HEK293 (cell line): ENCODE data around the gene CDK14.

Source experiments
- CTCF ChIA-PET: fragments of 350-600 bp; formaldehyde crosslinking; extraction: SDS; loops from one replicate; lab custom pipeline; 2021; ENCODE audit warnings: antibody characterized with exemption; lab: Yijun Ruan, JAX
- POLR2A ChIA-PET: fragments of 300-600 bp; formaldehyde crosslinking; extraction: SDS; loops from one replicate; lab custom pipeline; 2020; ENCODE audit warnings: antibody characterized with exemption, inconsistent platforms; lab: Yijun Ruan, JAX
- H3K27ac ChIP-seq: fragments of 200-500 bp; sonication (Bioruptor generic); 2 replicates; pipeline ENCODE4 v1.5.1; 2014; ENCODE audit warnings: low read depth, low read length, control low read depth, inconsistent platforms; ENCODE audit errors: extremely low read depth
- H3K36me3 ChIP-seq, 2 experiments: fragments of 200-500 bp in 1 of 2; sonication (Bioruptor generic) in 1 of 2; 1 replicate in 1 of 2; 2 replicates in 1 of 2; pipeline ENCODE4 v1.5.1; 2014 to 2017; ENCODE audit warnings: inconsistent platforms in 2 of 2, low read length in 2 of 2; ENCODE audit not compliant: control insufficient read depth in 2 of 2, insufficient read depth in 1 of 2
- H3K4me1 ChIP-seq: fragments of 200-500 bp; sonication (Bioruptor generic); 2 replicates; pipeline ENCODE4 v1.5.1; 2014; ENCODE audit warnings: mild to moderate bottlenecking, low read length, inconsistent platforms; ENCODE audit not compliant: control insufficient read depth, insufficient read depth
- H3K4me3 ChIP-seq: 2 replicates; pipeline ENCODE4 v1.5.1; 2011; ENCODE audit warnings: low read depth, mild to moderate bottlenecking, control low read depth, low read length, moderate library complexity
- H3K9me3 ChIP-seq: fragments of 200-500 bp; sonication (Bioruptor generic); 2 replicates; pipeline ENCODE4 v1.5.1; 2014; ENCODE audit warnings: low read depth, low read length, inconsistent platforms; ENCODE audit not compliant: control insufficient read depth, insufficient read depth
- KLF9 ChIP-seq: fragments of 450-650 bp; formaldehyde crosslinking; IDR thresholded peaks from 2 replicates; pipeline ENCODE4 v1.5.1; 2016; ENCODE audit warnings: missing biosample characterization, missing genetic modification characterization, low read depth
- MEIS1 ChIP-seq: sonication (generic); formaldehyde crosslinking; IDR thresholded peaks from 2 replicates; pipeline ENCODE4 v1.8.1; 2022; ENCODE audit warnings: missing genetic modification reagents, mild to moderate bottlenecking, borderline replicate concordance
- PBX3 ChIP-seq: sonication (generic); formaldehyde crosslinking; IDR thresholded peaks from 2 replicates; pipeline ENCODE4 v1.8.1; 2022; ENCODE audit warnings: mild to moderate bottlenecking, moderate library complexity, missing genetic modification reagents
- SETDB1 ChIP-seq: IDR thresholded peaks from one replicate; pipeline ENCODE4 v1.6.1; 2017; ENCODE audit warnings: mild to moderate bottlenecking, low read length, moderate library complexity, mixed read lengths; ENCODE audit not compliant: insufficient read length
- SP2 ChIP-seq: fragments of 450-650 bp; formaldehyde crosslinking; IDR thresholded peaks from 2 replicates; pipeline ENCODE4 v1.5.1; 2016; ENCODE audit warnings: missing biosample characterization, missing genetic modification characterization
- SP7 ChIP-seq: fragments of 450-650 bp; formaldehyde crosslinking; IDR thresholded peaks from 2 replicates; pipeline ENCODE4 v1.5.1; 2016; ENCODE audit warnings: missing biosample characterization, missing genetic modification characterization
- ZBTB17 ChIP-seq: fragments of 450-650 bp; formaldehyde crosslinking; IDR thresholded peaks from 2 replicates; pipeline ENCODE4 v1.5.1; 2016; ENCODE audit warnings: missing biosample characterization, missing genetic modification characterization
- ZNF132 ChIP-seq: fragments of 450-650 bp; formaldehyde crosslinking; IDR thresholded peaks from 2 replicates; pipeline ENCODE4 v1.5.1; 2017; ENCODE audit warnings: missing biosample characterization, missing genetic modification characterization, borderline replicate concordance
- ZNF133 ChIP-seq: fragments of 450-650 bp; formaldehyde crosslinking; IDR thresholded peaks from 2 replicates; pipeline ENCODE4 v1.5.1; 2016; ENCODE audit warnings: missing biosample characterization, missing genetic modification characterization
- ZNF175 ChIP-seq: fragments of 450-650 bp; formaldehyde crosslinking; IDR thresholded peaks from 2 replicates; pipeline ENCODE4 v1.5.1; 2016; ENCODE audit warnings: missing biosample characterization, missing genetic modification characterization
- ZNF223 ChIP-seq: fragments of 450-650 bp; formaldehyde crosslinking; IDR thresholded peaks from 2 replicates; pipeline ENCODE4 v1.5.1; 2016; ENCODE audit warnings: missing biosample characterization, missing genetic modification characterization
- ZNF26 ChIP-seq: fragments of 450-650 bp; formaldehyde crosslinking; IDR thresholded peaks from 2 replicates; pipeline ENCODE4 v1.5.1; 2016; ENCODE audit warnings: missing biosample characterization, missing genetic modification characterization
- ZNF280C ChIP-seq: fragments of 450-650 bp; formaldehyde crosslinking; IDR thresholded peaks from 2 replicates; pipeline ENCODE4 v1.5.1; 2016; ENCODE audit warnings: missing biosample characterization, missing genetic modification characterization
- ZNF324 ChIP-seq: fragments of 450-650 bp; formaldehyde crosslinking; IDR thresholded peaks from 2 replicates; pipeline ENCODE4 v1.5.1; 2016; ENCODE audit warnings: missing biosample characterization, missing genetic modification characterization
- ZNF530 ChIP-seq: fragments of 450-650 bp; formaldehyde crosslinking; IDR thresholded peaks from 2 replicates; pipeline ENCODE4 v1.5.1; 2016; ENCODE audit warnings: low read depth, missing biosample characterization, missing genetic modification characterization
- ZNF626 ChIP-seq: fragments of 450-650 bp; sonication (Bioruptor Pico); formaldehyde crosslinking; IDR thresholded peaks from 2 replicates; pipeline ENCODE4 v1.5.1; 2018; ENCODE audit warnings: missing biosample characterization, missing genetic modification characterization, inconsistent platforms
- ZNF629 ChIP-seq: fragments of 450-650 bp; formaldehyde crosslinking; IDR thresholded peaks from 2 replicates; pipeline ENCODE4 v1.5.1; 2017; ENCODE audit warnings: missing biosample characterization, missing genetic modification characterization
- ZNF658 ChIP-seq: fragments of 450-650 bp; formaldehyde crosslinking; IDR thresholded peaks from 2 replicates; pipeline ENCODE4; 2016; ENCODE audit warnings: missing biosample characterization, missing genetic modification characterization
- ZNF670 ChIP-seq: fragments of 450-650 bp; formaldehyde crosslinking; IDR thresholded peaks from 2 replicates; pipeline ENCODE4 v1.5.1; 2016; ENCODE audit warnings: missing biosample characterization, missing genetic modification characterization, low read depth
- ZNF76 ChIP-seq: fragments of 450-650 bp; formaldehyde crosslinking; IDR thresholded peaks from 2 replicates; pipeline ENCODE4; 2016; ENCODE audit warnings: low read depth, missing biosample characterization, missing genetic modification characterization, borderline replicate concordance
- ZNF776 ChIP-seq: fragments of 450-650 bp; formaldehyde crosslinking; IDR thresholded peaks from 2 replicates; pipeline ENCODE4 v1.5.0; 2017; ENCODE audit warnings: missing biosample characterization, missing genetic modification characterization, borderline replicate concordance
- ZSCAN18 ChIP-seq: fragments of 450-650 bp; formaldehyde crosslinking; IDR thresholded peaks from 2 replicates; pipeline ENCODE4 v1.5.1; 2016; ENCODE audit warnings: missing biosample characterization, missing genetic modification characterization

The CDK14 gene

GRCh38 chr7:90551036-90551435, 45.1 kb upstream of the CDK14 start:
- Histone ChIP-seq H3K4me1 (no peaks in the 10 kb centered on the region), H3K27ac (no peak overlapping the region), H3K4me3 (no peak overlapping the region), H3K9me3 (no peaks in the 10 kb centered on the region), H3K36me3 (no peaks in the 10 kb centered on the region)
- ChIA-PET CTCF (interaction anchor here (0.9 kb wide), 1 partner anchor 79 kb away, joined by 3 read pairs; no protein-coding TSS in a partner anchor), POLR2A (no interaction called here)
- TF ChIP-seq KLF9 (tag by site-specific recombination) (no peak), ZNF776 (tag by site-specific recombination) (no peak), PBX3 (no peak), ZNF175 (tag by site-specific recombination) (no peak), SP2 (tag by site-specific recombination) (no peak), ZSCAN18 (tag by site-specific recombination) (no peak), ZNF280C (tag by site-specific recombination) (no peak), ZNF223 (tag by site-specific recombination) (no peak), ZNF133 (tag by site-specific recombination) (no peak), SP7 (no peak)

GRCh38 chr7:90552521-90552920, 43.6 kb upstream of the CDK14 start:
- Histone ChIP-seq H3K36me3 (no peaks in the 10 kb centered on the region), H3K9me3 (no peaks in the 10 kb centered on the region), H3K4me1 (no peaks in the 10 kb centered on the region), H3K27ac (no peak overlapping the region), H3K4me3 (no peak overlapping the region)
- TF ChIP-seq ZNF670 (tag by site-specific recombination) (no peak), MEIS1 (no peak), ZNF658 (tag by site-specific recombination) (no peak), SETDB1 (no peak), ZNF26 (no peak), ZNF530 (no peak), ZNF76 (tag by site-specific recombination) (no peak), ZNF629 (tag by site-specific recombination) (no peak), ZBTB17 (tag by site-specific recombination) (no peak), SP7 (no peak), ZNF626 (tag by site-specific recombination) (no peak), ZNF132 (no peak), ZNF324 (no peak)
- POLR2A ChIA-PET: no interaction called here
- CTCF ChIA-PET: interaction anchor here (1.6 kb wide), 1 partner anchor 14 kb away, joined by 11 read pairs; no protein-coding TSS in a partner anchor
